ENCODE data around the gene MYL6. TPM values are rescaled to one million over a fixed set of nuclear protein-coding genes. Genes with fewer than 3 reads are reported as not detected.
A peak's percentile ranks its signal among the peaks of the same experiment; 100 is the strongest.

MYL6 gene
- total RNA-seq, 3 donors from 2014 or later: 1,725 to 2,481 (median 1,981) TPM

DNA sequence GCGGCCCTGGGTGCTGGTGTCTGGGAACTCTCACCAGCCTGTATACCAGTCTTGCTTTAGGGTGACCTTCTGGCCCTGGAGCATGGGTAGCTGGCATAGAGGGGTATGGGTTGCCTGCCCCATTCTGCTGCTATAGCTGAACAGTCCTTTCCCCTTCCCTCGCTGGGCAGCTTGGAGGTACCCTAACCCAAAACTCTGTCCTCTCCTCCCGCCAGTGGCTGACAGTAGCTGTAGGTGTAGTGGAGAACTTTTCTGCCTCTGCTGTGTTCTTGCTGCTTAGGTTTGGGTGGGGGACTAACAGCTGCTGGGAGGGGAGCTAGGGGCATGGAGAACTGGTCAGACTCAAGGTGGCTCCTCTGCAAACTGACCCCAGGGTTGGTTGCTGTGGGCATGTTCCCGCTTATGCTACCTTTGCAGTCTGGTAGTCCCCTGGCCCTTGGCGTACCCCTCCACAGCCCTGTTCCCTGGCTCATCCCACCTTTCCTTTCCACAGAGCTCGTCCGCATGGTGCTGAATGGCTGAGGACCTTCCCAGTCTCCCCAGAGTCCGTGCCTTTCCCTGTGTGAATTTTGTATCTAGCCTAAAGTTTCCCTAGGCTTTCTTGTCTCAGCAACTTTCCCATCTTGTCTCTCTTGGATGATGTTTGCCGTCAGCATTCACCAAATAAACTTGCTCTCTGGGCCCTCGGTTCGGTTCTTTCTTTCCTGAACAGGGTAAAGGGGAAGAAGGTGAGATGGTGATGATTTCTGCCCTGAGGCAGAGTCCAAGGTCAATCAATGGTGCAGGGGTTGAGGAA, 2.9 kb downstream of the MYL6 start:
- TF ChIP-seq POLR2A (IDR thresholded peaks at IDR 0.05) (no peak), POLR2AphosphoS5 (IDR thresholded peaks at IDR 0.05) (peak in 1 of 3 donors; percentile 42)
- TF ChIP-seq, protein P1, sequence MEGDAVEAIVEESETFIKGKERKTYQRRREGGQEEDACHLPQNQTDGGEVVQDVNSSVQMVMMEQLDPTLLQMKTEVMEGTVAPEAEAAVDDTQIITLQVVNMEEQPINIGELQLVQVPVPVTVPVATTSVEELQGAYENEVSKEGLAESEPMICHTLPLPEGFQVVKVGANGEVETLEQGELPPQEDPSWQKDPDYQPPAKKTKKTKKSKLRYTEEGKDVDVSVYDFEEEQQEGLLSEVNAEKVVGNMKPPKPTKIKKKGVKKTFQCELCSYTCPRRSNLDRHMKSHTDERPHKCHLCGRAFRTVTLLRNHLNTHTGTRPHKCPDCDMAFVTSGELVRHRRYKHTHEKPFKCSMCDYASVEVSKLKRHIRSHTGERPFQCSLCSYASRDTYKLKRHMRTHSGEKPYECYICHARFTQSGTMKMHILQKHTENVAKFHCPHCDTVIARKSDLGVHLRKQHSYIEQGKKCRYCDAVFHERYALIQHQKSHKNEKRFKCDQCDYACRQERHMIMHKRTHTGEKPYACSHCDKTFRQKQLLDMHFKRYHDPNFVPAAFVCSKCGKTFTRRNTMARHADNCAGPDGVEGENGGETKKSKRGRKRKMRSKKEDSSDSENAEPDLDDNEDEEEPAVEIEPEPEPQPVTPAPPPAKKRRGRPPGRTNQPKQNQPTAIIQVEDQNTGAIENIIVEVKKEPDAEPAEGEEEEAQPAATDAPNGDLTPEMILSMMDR (IDR thresholded peaks at IDR 0.05): no peak
- H3K9me3 ChIP-seq: no peaks in the 10 kb centered on the region
- peak overlapping the region; percentile 89 to 97 (median 94) for H3K4me3 ChIP-seq
- H3K4me1 ChIP-seq: peaks cover 4 to 25% of the 10 kb centered on the region in 2 donors
- H3K27me3 ChIP-seq: no peaks in the 10 kb centered on the region
- peak overlapping the region; percentile 100 for H3K27ac ChIP-seq
- intact Hi-C loops (cut with DNase I; ENCODE audit: low total_unique reads): no loop called here
- peaks cover 5% of the 10 kb centered on the region for H3K36me3 ChIP-seq
- DNase-seq (ENCODE audit: low spot score in 2 of 2): no peak

DNA sequence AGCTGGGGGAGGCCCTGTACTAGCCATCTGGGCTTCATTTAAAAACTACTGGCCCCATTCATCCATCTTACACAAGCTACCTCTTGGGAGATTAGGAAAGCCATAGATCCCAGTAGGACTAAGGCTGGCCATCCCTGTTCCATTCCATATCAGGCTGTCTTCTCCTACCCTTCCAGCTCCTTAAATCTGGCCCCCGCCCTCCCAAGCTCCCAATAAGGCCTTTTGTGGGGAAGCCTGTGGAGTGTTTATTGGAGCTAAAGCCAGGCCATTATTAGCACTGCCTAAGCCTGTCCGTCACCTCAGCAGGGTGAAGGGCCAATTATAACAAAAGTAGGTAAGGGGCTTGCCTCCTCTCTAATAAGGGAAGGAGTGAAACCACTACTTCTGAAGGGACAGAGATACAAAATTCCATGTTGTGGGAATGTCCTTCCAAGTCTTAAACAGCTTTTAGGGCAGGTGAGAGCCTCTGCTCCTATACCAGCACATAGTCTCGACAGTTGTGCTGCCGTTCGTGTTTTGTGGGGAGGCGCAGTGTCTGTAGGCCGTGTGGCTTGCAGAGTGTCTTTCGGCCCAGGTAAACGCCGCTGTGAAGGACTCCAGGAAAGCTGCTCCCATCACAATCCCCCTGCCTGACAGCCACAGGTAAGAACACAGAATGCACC, 3.7 kb downstream of the MYL6 start:
- no peak for DNase-seq (ENCODE audit: low spot score in 2 of 2)
- no peaks in the 10 kb centered on the region for H3K9me3 ChIP-seq
- H3K27me3 ChIP-seq: no peaks in the 10 kb centered on the region
- intact Hi-C loops (cut with DNase I; ENCODE audit: low total_unique reads): no loop called here
- peaks cover 5% of the 10 kb centered on the region for H3K36me3 ChIP-seq
- H3K4me1 ChIP-seq: peaks cover 4 to 25% of the 10 kb centered on the region in 2 donors
- TF ChIP-seq POLR2AphosphoS5 (IDR thresholded peaks at IDR 0.05): no peak
- TF ChIP-seq, protein P1 (IDR thresholded peaks at IDR 0.05): no peak
- TF ChIP-seq POLR2A (IDR thresholded peaks at IDR 0.05): no peak
- H3K27ac ChIP-seq: peak overlapping the region; percentile 100
- peak overlapping the region in 2 of 3 donors; percentile 94 to 97 for H3K4me3 ChIP-seq

DNA sequence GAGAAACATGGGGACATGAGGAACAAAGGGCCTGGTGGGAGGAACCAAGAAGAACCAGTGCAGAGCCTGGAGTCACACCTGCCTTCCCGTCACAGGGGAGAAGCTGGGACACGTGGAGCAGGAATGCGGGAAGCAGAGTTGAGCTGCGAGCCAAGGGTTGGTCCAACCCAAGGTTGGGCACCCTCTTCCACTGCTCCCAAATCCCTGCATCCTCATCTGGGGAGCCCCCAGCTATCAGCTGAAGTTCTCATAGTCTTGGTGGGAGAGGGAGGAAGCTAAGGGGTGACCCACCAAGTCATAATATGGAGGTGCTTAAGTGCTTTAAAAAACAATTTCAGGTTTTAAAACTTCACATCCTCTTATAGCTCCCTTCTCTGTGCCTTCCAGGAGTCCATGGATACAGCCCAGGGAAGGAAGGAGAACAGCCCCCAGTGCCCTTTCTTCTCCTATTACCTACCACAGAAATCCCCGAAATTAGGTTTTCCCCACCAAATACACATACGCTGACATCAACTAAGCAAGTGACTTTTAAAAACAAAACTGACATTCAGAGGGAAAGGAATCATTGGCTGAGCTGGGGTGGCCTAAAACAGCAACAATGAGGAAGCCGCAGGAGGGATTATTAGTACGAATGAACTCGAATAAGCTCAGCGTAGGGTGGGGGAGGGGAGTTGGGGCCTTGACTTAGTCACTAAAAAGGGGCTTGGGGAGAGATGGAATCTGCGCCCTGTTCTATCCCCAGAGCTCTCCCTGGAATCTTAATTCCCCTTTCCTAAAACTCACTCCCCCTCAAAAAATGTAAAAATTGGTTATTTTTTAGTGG, 4.5 kb downstream of the MYL6 start:
- DNase-seq (ENCODE audit: low spot score in 2 of 2): no peak
- Histone ChIP-seq H3K27me3 (no peaks in the 10 kb centered on the region), H3K36me3 (peaks cover 5% of the 10 kb centered on the region), H3K4me3 (no peak overlapping the region), H3K9me3 (no peaks in the 10 kb centered on the region), H3K4me1 (peaks cover 4 to 25% of the 10 kb centered on the region in 2 donors), H3K27ac (peak overlapping the region; percentile 40 to 100)
- TF ChIP-seq POLR2AphosphoS5 (IDR thresholded peaks at IDR 0.05): peak; percentile 11 to 56 (median 44)
- TF ChIP-seq, protein P1 (IDR thresholded peaks at IDR 0.05): no peak
- no peak for TF ChIP-seq POLR2A (IDR thresholded peaks at IDR 0.05)
- intact Hi-C loops (cut with DNase I; ENCODE audit: low total_unique reads): no loop called here

DNA sequence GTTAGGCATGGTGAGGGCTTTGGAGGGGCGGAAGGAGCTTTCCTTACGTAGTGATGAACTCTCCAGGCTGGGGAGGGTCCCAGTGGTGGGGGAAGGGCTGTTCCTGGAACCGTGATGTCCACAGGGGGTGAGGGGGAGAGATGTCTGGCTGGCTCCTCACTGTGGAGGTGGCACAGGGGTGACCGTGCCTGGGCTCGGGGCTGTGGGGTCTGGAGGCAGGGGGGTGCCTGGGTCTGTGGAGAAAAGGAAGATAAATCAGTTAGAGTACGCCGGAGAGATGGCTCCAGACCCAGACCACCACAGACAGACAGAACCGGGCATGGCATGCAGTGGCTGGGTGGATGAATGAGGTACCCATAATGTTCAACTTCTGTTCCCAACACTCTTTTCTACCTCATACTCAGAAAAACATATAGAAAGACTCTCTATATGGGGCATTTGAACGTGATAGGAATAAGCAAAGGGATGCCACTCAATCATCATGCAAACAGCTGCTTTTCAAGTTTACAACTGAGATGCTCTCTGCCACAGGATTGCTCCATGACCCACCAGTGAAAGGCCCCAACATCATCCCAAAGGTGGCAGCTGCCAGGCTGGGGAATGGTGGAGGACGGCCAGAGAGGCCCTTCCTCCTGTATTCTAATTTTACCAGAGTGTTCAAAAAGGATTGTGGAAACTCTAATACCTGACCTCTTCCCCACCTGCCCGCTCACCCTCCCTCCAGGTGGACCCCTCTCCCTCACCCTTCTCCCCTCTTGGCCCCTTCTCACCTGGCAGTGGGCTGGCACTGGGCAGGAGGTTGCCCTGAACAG, 5.6 kb downstream of the MYL6 start:
- DNase-seq (ENCODE audit: low spot score in 2 of 2): no peak
- intact Hi-C loops (cut with DNase I; ENCODE audit: low total_unique reads): no loop called here
- Histone ChIP-seq H3K27me3 (no peaks in the 10 kb centered on the region), H3K36me3 (peaks cover 5% of the 10 kb centered on the region), H3K4me3 (no peak overlapping the region), H3K4me1 (peaks cover 4 to 25% of the 10 kb centered on the region in 2 donors), H3K27ac (peak overlapping the region in 1 of 2 donors; percentile 43), H3K9me3 (no peaks in the 10 kb centered on the region)
- peak in 1 of 3 donors; percentile 8 for TF ChIP-seq POLR2AphosphoS5 (IDR thresholded peaks at IDR 0.05)
- TF ChIP-seq, protein P1 (IDR thresholded peaks at IDR 0.05): no peak
- no peak for TF ChIP-seq POLR2A (IDR thresholded peaks at IDR 0.05)

Measured in breast epithelium (tissue), 4 donors.